HG03095 (cell line): ENCODE measurements around the gene HIVEP3.
A peak's percentile ranks its signal among the peaks of the same experiment; 100 is the strongest.

ENCODE experiments used
- ATAC-seq: cut with Tn5 transposase; IDR thresholded peaks from one replicate; pipeline ENCODE4 v1.9.1; 2021; ENCODE audit warnings: moderate library complexity; ENCODE audit not compliant: unreplicated experiment

The HIVEP3 gene

DNA sequence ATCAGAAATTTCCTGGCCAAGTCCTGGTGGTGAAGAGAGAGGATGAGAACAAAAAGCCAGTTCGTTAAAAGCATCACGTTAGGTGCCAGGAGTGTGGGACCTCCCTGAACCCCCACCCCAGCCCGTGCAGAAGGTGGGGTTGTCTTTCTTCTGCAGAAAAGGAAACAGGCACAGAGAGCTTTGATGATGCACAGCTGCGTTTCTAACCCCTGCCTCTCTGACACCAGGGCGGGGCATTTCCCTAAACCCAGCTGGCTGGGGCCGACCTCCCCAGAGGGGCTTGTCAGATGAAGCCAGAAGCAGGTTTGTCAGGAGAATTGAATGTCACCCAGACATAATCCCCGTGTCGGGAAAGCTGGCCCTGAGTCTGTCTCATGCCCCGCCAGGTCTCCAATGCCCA is 244.9 kb downstream of the HIVEP3 start:
- ATAC-seq: no peak

DNA sequence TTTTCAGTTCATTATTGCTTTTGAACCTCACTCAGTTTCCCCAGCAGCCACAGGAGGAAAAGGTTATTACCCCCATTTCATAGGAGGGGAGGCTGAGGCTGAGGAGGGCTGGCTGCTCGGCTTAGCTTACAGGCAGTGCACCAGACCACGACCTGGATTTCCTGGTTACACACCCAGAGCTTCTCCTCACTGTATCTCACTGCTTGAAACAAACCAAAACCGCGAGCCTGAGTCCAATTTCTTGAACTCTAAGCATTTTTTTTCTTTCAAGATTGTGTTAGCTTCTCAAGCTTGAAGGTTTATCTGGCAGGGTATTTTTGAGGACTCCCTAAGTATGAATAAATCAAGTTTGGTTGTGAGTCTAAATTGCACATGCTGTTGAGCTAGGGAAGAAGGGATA is 245.3 kb downstream of the HIVEP3 start:
- peak; percentile 68 for ATAC-seq

DNA sequence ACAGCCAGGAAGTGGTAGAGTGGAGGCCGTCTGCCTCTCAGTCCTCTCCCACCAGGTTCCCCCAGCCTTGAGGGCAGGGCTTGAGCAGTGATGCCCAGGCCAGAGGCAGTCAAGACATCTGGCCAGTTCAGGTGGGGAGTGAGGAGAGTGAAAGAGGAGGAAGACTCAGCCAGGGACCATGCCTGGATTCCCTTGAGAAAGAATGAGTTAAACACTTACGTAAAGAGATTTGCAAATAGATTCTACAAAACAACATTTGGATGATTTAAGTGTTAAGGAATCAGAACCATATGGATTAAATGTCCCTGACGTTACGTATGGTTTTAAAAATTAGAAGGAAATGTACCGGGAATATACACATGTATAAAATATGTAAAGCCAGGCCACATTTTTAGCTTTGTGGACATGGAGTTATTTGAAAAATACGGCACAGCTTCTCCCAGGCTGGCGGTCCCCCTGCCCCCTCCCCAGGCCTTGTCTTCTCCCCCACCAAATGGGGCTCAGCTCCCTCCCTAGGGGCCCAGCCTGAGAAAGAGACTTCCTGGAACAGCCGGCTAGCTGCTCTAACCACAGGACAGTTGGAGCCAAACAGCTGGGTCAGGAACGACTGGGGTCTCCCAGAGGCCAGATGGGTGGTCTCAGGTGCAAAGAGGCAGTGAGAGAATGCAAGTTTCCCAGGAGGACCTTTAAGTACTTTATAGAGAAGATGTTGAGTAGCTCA is 245.9 kb downstream of the HIVEP3 start:
- no peak for ATAC-seq

DNA sequence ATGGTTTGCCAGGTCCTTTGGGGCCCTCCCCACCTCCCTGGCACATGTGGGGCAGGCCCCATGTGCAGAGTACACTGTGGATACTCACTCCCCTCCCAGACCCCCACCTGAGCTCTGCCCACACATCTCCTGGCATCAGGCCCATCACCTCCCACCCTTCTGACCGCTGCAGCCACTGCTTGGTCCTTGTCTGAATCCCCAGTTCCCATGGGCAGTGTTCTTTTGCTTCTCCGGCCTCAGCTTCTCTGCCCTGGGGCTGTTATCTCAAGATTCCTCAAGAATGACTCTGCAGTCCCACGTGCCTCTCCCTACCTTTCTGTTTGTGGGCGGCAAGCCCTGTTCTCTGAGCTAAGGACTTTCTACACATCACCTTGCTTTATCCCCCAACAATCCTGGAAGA is 246.5 kb downstream of the HIVEP3 start:
- ATAC-seq: no peak

DNA sequence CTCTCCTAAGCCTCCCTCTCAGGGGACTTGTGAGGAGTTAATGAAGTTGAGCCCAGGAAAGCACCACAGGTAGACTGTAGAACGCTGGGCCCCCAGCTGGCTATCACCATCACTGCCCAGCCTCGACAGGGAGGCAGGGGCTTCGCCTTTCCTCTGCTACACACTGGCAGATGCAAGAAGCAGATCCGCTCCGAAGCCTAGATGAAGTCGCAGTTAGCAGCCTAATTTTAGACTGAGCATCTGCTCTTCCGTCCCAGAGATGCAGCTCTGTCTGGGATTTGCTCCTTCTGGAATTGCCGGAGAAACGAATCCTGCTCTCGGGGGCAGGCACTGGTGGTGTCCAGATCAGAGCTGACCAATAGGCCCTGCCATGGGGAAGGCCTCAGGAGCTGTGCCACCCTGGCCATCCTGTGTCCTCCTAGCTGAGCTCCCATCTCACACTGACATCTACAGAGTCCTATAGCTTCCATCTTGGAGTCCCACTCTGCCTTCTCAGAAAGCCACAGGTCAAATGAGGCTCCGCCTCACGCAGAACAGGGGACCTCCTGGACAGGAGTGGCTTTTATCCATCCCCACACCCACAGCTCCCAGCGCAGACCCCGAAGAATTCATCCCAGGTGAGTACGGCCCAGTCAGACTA is 247.5 kb downstream of the HIVEP3 start:
- ATAC-seq: no peak

DNA sequence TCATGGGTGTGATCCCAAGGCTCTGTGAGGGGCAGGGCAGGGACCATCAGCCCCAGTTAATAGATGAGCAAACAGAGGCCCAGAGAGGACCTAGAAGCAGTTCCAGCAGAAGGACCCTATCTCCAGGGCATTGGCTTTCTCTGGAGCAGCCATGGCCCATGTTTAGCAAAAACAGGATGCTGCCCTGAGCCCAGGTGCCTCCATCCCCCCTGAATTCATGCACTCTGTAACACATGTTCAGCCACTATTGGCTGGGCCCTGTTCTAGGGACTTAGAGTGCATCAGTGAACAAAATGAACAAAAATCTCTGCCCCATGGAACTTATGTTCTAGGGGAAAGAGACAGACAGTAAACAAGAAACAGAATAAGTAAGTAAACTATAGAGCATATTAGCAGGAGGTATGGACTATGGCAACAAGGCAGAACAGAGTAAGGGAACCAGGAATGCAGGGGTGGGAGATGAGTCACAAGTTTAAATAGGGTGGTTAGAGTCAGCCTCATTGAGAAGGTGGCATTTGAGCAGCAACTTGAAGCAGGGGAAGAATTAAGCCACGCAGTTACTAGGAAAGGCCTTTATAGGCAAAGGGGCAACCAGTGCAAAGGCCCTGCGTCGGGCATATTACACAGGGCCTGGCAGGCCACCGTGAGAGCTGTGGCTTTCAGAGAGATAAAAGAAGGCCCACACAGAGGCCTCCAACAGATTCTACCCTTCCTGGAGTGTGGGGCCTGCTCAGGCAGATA is 248.3 kb downstream of the HIVEP3 start:
- no peak for ATAC-seq

DNA sequence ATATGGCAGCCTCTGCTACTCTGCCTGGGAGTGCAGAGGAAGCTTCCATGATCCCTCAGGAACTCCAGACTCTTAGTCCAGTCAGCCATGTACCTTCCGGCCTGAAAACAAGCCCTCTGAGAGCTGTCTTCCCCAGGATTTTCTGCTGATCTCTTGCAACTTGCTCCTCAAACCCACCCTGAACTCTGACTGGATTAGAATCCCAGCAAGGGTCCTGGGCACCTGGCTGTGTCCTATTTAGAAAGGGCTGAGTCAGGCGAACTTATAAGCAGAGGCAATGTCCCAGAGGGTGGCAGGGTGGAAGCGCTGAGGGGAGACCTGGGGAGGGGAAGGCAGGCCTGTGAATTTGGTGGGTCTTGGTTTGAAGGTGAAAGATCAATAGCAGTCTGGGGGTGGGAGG is 249.8 kb downstream of the HIVEP3 start:
- no peak for ATAC-seq

DNA sequence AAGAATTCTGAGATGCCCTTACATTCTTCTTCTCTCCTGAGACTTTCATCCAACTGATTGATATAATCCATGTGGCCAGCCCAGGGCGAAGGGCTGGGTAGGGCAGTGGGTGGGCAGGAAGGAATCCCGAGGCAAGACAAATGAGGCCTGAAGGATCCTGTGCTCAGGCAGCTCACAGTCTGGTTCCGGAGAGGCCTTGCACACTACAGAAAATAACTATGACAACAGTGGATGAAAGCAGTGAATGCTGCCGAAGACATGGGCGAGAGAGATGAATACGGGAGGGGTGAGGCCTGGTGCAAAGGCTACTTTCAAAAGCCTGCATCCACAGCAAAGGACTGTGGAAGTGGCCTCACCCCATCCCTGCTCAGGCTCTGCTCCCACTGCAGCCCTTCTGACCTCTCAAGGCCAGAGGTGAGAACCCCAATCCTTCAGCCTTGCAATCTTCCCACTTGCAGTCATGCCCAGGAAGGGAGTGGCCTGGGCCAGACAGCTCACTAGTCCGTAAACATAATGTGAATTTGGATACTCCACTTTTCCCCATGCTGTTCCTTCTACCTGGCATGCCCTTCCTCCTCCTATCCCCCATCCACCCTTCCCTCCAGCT is 250.6 kb downstream of the HIVEP3 start:
- ATAC-seq: no peak

DNA sequence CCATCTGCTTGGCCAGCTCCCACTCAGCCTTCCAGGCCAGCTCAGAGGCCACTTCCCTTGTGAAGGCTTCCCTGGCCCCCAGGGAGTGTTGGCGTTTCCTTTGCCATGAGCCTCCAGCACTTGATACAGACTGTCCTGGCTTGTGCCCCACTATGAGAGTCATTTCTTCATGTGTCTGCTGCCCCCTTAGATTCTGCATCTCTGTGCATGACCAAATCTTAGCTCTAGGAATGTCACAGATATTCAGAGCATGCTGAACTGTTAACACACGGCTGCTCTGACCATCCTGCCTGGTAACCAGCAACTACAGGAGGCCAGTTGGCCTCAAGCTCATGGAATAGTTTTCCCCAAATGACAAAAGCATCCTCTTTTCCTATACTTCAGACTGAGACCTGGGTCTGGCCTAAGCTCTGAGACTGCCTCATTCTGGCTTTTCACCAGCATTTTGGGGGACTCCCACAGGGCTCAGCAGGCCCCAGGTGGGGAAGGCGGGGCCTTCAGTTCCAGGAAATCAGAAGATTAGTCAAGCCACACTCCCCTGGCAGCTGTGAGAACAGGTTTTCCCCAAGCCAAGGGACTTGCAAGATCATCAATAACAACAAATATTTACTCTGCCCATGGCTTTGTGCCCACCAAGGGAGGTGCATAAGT is 251.6 kb downstream of the HIVEP3 start:
- ATAC-seq: peak; percentile 60

DNA sequence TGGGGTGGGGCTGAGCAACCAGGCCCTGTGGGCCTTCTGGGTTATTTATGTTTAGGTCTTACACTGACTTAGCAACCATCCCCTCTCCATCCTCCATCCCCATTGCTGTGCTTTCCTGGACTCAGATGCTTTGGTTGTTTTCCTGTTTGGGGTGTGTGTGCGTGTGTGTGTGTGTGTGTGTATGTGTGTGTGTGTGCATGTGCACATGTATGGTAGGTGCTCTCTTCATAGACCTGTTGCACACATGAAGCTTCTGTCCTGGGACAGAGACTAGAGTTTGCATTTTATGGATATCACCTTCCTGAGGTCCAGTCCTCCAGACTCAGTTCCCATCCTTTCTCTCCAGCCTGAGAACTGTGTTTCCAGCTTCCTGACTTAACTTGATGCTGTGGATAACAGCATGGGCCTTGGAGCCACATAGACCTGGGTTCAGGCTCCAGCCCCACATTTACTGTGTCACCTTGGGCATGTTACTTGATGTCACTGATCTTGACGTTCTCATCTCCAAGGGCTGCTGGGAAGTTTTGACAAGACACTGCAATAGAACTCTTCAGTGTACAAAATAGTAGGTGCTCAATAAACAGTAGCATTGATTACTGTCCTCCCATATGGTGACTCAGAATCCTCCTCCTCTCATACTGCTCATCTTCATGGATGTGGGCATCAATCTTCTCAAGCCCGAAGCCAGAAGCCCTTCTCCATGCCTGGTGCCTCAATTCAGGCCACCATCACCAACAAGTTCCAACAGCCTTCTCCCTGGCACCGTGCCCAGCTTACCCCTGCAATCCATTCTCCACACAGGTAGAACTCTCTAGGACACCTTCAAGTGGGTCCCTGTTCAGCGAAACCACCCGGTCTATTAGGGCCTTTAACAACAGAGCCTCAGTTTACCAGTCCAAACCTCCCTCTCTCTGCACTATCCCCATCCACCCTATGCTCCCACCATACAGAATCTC is 252.5 kb downstream of the HIVEP3 start:
- ATAC-seq: no peak

DNA sequence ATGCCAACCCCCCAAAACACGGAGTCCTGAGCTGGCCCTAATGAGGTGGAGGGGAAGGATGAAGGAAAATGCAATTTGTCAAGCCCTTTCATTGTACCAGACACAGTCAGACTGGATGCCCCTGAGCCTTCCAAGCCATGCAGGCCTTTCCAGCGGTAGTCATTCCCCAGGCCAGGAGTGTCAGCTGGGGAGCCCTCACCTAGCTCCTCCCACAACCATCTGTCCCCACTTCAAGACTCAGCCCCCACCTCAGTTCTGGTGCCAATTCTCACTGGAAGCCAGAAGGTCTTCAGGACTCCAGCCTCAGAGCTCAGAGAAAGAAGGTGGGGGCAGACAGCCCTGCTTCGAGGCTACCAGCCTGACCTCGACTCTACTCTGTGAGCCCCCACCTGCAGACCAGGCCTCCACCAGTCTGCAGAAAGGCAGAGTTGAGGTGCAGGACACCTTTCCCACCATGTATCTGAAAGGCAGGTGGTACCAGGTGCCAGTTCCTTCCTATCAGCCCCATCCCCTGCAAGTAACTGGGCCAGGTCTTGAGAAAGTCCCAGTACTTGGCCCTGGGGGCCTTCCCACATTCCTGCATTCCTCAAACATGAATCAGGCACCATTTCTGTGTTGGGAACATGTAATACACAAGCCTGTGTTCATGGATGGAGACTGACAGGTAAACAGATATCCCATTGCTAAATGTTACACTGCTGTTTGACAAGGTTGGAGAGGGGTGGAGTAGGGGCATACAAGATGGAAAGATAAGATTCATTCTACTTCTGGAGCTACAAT is 253.7 kb downstream of the HIVEP3 start:
- ATAC-seq: no peak

DNA sequence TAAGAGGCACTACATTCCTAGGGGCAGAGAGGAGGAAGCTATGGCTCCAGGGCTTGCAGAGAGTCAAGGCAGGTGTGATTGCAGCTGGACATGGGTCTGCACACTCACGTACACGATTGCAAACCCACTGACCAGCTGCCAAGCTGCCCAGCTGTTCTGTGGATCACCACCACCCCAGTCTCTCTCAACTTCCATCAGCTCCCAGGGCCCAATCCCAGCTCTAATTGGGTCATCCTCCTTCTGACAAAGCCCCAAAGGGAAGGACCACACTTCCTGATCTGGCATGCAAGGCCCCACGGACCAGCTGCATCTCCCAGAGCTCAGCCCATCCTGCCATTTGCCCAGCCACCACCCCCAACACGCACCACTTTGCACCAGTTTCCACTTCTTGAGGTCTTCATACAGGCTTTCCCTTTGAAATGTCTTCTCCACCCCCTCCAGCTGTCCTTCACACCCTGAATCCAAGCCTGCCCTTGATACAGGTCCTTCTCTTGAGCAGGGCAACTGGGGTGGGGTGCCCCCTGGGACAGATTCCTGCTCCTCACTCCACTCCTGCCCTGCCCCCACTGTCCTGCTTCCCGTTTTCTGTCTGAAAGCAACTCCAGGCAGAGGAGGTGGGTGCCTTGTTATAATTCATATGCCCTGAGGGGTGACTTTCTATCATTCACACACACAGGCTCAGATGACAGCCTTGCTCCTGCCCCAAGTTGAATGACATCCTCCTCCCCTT is 254.9 kb downstream of the HIVEP3 start:
- ATAC-seq: no peak

DNA sequence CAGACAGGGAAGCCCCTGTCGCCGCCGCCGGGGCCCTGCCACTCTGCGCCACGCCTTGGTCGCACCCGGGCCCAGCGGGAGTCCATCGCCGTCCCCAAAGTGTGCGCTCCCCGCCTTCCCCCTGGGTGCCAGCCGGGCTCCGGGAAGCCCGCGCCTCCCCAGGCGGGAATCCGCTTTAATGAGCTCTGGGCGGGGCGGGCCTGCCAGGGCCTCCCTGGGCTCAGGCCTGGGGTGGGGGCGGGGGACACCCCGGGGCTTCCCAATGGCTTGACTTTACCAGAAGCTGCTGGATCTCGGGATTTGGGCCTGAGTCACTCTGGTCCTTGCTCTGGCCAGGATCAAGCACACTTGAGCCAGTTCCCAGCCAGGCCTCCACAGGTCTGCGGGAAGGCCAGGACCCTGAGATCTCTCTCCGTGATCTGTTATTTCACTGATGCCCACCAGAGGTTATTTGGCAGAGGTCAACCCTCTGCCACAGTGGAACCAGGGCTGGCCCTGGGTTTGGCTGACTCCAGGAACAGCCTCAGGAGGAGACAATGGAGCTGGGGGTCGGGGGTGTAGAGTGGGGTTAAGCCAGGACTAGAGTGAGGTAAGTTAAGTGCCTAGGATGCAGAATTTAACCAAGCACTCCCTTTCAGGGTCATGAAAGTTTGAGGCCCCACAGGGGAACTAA is 255.8 kb downstream of the HIVEP3 start:
- ATAC-seq: peak; percentile 3

DNA sequence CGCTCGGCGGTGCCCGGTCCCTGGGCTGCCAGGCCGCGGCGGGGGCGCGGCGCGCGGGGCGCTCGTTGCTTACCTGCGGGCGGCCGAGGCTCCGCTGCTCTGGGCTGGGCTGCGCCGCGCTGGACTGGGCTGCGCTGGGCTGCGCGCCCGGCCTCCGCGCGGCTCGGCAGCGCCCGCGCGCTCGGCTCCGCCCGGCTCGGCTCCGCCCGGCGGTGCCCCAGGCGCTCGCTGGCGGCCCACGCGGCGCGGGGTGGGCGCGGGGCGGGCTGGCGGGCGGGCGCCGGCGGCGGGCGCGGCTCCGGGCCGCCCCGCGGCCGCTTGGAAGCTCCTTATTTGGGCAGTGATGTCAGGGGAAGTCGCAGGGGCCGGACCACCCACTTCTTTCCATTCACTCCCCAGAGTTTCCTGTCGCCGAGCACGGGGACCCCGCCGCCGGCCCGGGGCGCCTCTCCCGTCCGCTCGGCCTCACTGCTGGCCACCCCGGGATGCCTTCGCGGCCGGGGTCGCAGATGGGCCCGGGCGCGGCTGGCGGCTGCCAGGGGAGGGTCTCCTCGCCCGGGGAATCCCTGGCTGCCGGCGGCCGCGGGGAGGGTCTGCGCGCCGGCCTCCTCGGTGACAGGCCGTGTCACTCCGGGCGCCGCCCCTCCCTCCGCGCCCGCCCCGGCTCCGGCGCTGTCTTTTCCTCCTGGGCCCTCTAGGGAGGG is 256.5 kb downstream of the HIVEP3 start:
- peak; percentile 57 for ATAC-seq

DNA sequence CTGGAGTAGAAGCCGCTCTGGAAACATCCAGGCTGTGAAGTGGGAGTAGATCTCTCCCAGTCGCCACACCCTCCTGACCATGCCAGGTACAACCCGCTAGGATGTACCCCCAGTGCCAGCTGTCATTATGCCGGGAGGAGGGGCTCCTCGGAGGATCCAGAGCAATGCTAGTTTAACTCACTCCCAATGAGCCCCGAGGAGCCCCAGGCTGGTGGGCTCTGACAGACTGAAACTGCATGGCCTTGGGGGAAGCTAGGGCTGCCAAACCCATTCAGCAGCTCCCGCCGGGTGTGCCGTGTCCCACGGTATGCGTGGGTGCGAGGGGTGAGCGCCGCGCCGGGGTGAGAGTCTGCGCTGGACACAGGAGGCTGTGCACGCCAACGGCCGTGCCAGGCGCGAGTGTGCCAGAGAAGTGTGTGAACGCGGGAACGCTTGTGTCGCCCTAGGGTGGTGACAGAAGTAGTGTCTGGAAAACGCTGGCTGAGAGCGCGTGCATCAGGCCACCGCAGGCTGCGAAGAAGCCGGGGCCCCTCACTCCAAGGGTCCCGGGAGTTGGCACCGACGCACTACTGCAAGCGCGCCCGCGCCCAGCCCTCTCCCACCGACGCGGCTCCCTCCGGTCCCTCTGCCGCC is 257.2 kb downstream of the HIVEP3 start:
- ATAC-seq: no peak

DNA sequence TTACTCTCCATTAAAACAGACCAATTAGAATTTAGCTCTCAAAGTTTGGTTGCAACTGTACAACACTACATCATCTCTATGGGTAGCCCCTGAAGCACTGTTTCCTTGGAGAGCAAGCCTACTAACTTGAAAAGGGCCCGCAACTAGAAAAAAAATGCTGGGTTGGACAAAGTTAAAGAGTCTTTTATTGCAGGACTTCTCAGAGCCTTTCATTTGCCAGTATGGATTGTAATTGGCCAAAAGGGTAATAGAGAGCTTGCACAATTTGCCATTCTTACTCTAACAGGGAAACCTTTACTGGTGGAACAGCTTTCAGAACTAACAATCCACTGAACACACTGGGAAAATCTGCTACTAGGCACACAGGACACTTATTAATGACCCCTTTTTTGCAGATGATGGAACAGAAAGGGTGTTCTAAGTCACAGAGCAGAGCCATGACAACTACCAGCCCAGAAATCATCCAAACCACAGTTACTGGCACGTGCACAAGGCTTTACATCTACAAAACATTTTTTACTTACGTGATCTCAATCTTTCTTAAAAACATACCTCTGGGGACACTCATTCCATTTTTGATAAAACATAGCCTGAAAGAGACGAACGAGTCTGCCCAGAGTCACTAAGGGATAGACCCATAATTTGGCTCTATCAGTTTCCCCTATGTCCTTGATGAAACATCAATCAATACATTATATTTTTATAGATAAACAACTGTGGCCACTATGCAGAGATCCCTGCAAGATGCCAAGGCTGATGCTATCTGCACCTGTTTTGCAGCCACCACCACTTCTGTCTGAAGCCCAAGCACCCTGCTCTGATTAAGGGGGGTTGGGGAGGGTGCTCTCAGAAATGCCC is 257.9 kb downstream of the HIVEP3 start:
- ATAC-seq: no peak
